Activated naive CD4-positive, alpha-beta T cell treated with anti-CD3 and anti-CD28 coated beads, Interleukin-2, amount 50 U/mL, for 72 hours (primary cell): ENCODE measurements around the gene TMEM151B. TPM values are rescaled to one million over a fixed set of nuclear protein-coding genes. Genes with fewer than 3 reads are reported as not detected.

Experiments used
- ATAC-seq, 2 donors: fragments of 150-1000 bp; cut with Tn5 transposase; 2 replicates each; pipeline ENCODE4 v1.10.0; 2021; ENCODE audit warnings: mild to moderate bottlenecking in 2 of 2, moderate library complexity in 2 of 2
- DNase-seq, 2 donors: peaks; one replicate each; pipeline ENCODE4 v3.0.0; 2021 to 2022; ENCODE audit warnings: low spot score in 2 of 2
- H3K27ac Mint-ChIP-seq, 2 donors: one replicate each; pipeline ENCODE4 v1.8.0; 2022; ENCODE audit warnings: mild to moderate bottlenecking in 2 of 2, mixed read lengths in 2 of 2
- H3K36me3 Mint-ChIP-seq, 2 donors: one replicate each; pipeline ENCODE4 v1.8.0; 2022; ENCODE audit warnings: mixed read lengths in 2 of 2
- H3K9me3 Mint-ChIP-seq, 2 donors: one replicate each; pipeline ENCODE4 v1.8.0; 2022; ENCODE audit warnings: mixed read lengths in 2 of 2
- total RNA-seq, 2 donors: library from RNA; stranded (reverse); gene quantifications; one replicate each; pipeline ENCODE4 v1.2.3, GENCODE V29; 2022

TMEM151B gene
- total RNA-seq, 2 donors from 2014 or later: 0.20 TPM; not detected in 1

- no peaks in the 10 kb centered on the region for H3K9me3 Mint-ChIP-seq
- H3K36me3 Mint-ChIP-seq: peaks cover 45 to 51% of the 10 kb centered on the region in 2 donors
- ATAC-seq (peak; percentile 59 to 60), DNase-seq (peak; percentile 88 to 93)
- peak overlapping the region; percentile 100 for H3K27ac Mint-ChIP-seq
Observed at GRCh38 chr6:44245912-44246662, 24.2 kb upstream of the TMEM151B start.

DNA sequence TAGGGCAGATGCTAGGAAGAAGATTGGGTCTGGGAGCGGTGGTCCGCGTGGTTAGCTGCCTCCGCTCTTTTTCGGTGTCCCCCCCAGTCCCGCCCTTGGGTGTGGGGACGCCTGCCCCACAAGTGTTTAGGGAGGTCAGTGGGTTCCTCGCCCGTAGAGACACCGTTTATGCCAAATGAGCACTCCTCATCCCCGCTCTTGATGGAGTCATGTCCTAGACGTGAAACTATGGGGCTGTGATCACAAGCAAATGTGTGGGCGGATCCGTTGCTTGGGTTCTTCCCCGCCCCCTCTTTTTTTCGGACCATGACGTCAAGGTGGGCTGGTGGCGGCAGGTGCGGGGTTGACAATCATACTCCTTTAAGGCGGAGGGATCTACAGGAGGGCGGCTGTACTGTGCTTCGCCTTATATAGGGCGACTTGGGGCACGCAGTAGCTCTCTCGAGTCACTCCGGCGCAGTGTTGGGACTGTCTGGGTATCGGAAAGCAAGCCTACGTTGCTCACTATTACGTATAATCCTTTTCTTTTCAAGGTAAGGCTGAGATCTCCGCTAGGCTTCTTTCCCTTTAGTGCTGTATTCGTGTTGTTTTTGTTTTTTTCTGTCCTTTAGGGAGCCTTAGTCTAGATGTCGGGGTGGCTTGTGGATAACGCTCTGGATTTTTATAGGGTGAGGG lies 23.4 kb upstream of the TMEM151B start, which contains the start of gene HSP90AB1:
TSS of gene HSP90AB1 (plus strand) at position 439 of the 675 bp plus-strand sequence. CDS start 1,529 bp downstream, outside the sequence.
- DNase-seq (peak; percentile 93 to 98), ATAC-seq (peak; percentile 72 to 81)
- Mint-ChIP-seq H3K27ac (peak within 1 kb of the TSS; percentile 100), H3K36me3 (peaks cover 52 to 58% of the 10 kb centered on the region in 2 donors), H3K9me3 (no peaks in the 10 kb centered on the region)

DNA sequence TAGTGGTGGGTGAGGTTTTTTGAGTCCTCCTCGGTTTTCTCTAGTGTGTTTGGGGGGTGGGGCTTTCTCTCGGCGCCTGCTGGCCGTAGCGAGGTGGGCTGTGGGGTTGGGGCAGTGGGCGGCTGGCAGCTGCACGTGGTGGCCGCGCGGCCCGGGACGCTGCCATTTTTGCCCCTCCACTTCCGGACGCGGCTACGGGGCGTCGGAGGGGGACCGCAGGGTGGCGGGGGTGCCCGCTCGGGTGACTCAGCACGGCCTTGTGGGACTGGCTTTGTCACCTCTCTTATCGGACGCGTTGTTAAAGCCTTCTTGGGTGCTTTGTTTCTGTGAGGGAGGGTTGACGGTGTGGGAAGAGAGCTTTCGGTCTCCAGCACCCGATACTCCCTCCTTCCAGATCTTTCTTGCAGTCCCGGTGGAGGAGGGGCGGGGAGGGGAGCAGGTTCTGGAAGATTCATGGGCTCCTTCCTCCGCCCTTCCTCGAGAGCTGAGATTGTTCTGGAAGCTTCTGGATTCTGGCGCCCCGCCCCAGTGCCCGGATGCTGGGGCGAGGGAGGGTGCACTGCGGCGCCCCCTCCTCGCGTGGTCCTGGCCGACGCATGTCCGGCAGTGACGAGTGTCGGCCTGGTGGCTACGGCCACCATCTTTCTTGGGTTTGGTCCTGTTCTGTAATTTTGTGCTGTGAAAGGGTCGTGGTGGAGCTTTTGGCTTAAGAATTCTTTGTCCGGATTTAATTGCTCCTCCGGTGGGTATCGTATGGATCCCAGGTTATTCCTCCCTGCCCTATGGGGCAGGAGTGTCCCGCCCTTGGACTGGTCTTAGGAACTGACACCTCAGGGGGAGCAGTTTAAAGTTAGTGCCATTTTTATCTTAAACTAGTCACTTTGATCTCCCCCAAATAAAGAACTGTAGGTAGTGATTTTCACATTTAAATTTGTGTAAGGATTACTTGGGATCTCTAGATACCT lies 22.6 kb upstream of the TMEM151B start:
- H3K36me3 Mint-ChIP-seq: peaks cover 57 to 61% of the 10 kb centered on the region in 2 donors

DNA sequence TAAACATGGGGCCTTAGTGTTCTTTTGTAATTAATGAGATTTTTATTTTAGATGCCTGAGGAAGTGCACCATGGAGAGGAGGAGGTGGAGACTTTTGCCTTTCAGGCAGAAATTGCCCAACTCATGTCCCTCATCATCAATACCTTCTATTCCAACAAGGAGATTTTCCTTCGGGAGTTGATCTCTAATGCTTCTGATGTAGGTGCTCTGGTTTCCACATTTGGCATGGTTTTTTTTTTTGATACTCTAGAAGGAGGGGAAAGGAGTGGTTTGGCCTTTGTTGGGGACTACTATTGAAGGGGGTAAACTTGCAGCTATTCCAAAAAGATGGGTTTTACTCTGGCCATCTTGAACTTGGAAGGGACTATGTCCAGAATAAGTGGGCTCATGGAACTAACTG lies 21.7 kb upstream of the TMEM151B start:
- H3K27ac Mint-ChIP-seq: peak overlapping the region; percentile 100
- no peak for ATAC-seq
- no peak for DNase-seq
- H3K36me3 Mint-ChIP-seq: peaks cover 66 to 71% of the 10 kb centered on the region in 2 donors
- H3K9me3 Mint-ChIP-seq: no peaks in the 10 kb centered on the region

More for the DNA sequence above, 22.6 kb upstream of the TMEM151B start:
- peak; percentile 80 to 94 for DNase-seq
- Mint-ChIP-seq H3K27ac (peak overlapping the region; percentile 100), H3K9me3 (no peaks in the 10 kb centered on the region)
- peak; percentile 49 to 62 for ATAC-seq

DNA sequence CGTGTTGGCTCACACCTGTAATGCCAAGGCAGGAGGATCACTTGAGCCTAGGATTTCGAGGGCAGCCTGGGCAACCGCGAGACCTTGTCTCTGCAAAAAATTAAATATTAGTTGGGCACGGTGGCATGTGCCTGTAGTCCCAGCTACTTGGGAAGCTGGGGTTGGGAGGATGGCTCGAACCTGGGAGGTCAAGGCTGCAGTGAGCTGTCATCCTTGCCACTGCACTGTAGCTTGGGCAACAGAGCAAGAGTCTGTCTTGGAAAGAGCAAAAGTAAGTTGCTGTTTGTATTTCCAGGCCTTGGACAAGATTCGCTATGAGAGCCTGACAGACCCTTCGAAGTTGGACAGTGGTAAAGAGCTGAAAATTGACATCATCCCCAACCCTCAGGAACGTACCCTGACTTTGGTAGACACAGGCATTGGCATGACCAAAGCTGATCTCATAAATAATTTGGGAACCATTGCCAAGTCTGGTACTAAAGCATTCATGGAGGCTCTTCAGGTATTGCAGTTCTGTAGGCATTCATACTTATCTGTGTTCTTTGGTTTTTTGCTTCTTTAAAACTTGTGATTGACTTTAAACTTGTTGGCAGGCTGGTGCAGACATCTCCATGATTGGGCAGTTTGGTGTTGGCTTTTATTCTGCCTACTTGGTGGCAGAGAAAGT lies 21.0 kb upstream of the TMEM151B start:
- no peak for DNase-seq
- Mint-ChIP-seq H3K9me3 (no peaks in the 10 kb centered on the region), H3K36me3 (peaks cover 69 to 71% of the 10 kb centered on the region in 2 donors), H3K27ac (peak overlapping the region; percentile 100)
- ATAC-seq: no peak

- DNase-seq: no peak
- Mint-ChIP-seq H3K36me3 (peaks cover 70 to 78% of the 10 kb centered on the region in 2 donors), H3K27ac (peak overlapping the region; percentile 100), H3K9me3 (no peaks in the 10 kb centered on the region)
- no peak for ATAC-seq
Observed at GRCh38 chr6:44250067-44250717, 20.1 kb upstream of the TMEM151B start.

DNA sequence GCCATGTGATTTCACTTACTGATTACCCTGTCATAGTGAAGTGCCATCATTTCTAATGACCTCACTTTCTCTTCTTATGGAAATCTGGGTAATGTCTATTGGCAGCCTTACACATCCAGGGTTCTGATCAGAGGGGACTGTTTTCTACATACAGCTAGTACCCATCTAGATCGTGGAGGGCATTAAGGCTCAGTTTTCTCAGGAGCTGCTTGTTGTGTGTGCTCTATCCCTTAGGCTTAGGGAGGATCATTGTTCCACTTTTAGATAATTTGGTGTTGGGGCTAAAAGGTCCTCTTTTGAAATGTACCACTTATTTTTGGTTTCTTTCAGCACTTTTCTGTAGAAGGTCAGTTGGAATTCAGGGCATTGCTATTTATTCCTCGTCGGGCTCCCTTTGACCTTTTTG lies 19.5 kb upstream of the TMEM151B start:
- ATAC-seq: no peak
- DNase-seq: no peak
- Mint-ChIP-seq H3K36me3 (peaks cover 65 to 84% of the 10 kb centered on the region in 2 donors), H3K27ac (peak overlapping the region; percentile 100), H3K9me3 (no peaks in the 10 kb centered on the region)

DNA sequence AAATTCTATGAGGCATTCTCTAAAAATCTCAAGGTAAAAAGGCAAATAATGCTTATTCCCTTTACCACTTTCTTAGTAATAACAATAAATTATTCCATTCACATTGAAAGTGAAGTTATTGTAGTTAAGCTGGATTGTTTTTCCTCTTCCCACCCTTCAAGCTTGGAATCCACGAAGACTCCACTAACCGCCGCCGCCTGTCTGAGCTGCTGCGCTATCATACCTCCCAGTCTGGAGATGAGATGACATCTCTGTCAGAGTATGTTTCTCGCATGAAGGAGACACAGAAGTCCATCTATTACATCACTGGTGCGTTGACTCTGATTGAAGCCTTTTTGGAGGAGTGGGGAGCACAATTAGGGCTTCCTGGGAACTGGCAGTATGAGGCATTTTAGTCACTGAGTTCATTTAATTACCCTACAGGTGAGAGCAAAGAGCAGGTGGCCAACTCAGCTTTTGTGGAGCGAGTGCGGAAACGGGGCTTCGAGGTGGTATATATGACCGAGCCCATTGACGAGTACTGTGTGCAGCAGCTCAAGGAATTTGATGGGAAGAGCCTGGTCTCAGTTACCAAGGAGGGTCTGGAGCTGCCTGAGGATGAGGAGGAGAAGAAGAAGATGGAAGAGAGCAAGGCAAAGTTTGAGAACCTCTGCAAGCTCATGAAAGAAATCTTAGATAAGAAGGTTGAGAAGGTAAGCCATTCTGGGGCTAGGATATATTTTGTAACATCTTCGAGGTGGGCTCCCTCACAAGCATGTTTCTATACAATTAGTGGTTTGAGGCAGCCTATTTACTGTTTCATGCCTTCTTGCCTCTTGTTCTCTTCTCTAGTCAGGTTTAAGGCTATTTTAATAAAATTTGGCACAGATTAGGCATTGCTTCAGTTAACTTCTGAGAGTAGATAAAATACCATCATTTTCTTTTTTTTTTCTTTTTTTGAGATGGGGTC lies 18.4 kb upstream of the TMEM151B start:
- H3K36me3 Mint-ChIP-seq: peaks cover 69 to 90% of the 10 kb centered on the region in 2 donors
- DNase-seq: no peak
- H3K27ac Mint-ChIP-seq: peak overlapping the region; percentile 99 to 100
- H3K9me3 Mint-ChIP-seq: no peaks in the 10 kb centered on the region
- no peak for ATAC-seq

- Mint-ChIP-seq H3K27ac (peak overlapping the region; percentile 99 to 100), H3K9me3 (no peaks in the 10 kb centered on the region), H3K36me3 (peaks cover 56 to 73% of the 10 kb centered on the region in 2 donors)
- ATAC-seq: no peak
- DNase-seq: peak in 1 of 2 donors; percentile 77
Observed at GRCh38 chr6:44253307-44254101, 16.7 kb upstream of the TMEM151B start.

DNA sequence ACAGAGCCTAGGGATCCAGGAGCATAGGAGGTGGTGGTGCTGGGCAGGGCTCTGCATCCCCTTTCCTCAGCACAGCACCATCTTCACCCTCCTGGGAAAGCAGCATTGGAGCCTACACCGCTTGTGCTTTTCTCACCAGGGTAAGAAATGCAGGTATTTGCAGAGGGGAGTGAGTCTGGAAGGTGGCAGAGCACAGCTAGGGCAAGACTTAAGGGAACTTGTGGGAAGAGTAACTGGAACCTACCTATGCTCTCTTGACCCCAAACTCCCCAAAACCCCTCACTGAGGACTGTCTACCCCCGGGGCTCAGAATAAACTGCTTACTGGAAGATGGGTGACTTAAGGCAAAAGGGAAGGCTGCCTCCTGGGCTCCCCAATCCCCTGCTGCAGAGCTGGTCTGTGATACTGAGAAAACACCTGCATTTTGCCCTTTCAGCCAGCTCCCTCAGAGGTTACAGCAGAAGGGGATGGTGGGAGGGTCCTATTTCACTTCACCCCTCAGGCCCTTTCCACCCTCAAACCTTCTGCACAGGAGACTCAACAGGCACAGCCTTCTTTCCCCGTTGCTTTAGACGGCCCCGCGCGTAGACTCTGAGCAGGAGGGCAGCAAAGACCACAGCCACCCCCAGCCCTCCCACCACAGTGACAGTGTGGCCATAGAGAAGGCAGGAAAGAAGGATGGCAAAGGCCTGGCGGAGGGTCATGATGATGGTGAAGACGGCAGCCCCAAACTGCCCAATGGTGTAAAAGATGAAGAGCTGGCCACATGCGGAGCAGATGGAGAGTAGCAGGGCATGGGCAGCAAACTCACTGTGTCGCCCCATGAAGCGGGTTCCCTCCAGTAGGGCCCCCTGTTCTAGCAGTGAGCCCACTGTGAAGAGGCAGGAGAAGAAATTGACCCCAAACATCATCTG lies 15.8 kb upstream of the TMEM151B start:
- Mint-ChIP-seq H3K9me3 (no peaks in the 10 kb centered on the region), H3K36me3 (peaks cover 50 to 64% of the 10 kb centered on the region in 2 donors), H3K27ac (peak overlapping the region; percentile 99 to 100)
- no peak for ATAC-seq
- no peak for DNase-seq

DNA sequence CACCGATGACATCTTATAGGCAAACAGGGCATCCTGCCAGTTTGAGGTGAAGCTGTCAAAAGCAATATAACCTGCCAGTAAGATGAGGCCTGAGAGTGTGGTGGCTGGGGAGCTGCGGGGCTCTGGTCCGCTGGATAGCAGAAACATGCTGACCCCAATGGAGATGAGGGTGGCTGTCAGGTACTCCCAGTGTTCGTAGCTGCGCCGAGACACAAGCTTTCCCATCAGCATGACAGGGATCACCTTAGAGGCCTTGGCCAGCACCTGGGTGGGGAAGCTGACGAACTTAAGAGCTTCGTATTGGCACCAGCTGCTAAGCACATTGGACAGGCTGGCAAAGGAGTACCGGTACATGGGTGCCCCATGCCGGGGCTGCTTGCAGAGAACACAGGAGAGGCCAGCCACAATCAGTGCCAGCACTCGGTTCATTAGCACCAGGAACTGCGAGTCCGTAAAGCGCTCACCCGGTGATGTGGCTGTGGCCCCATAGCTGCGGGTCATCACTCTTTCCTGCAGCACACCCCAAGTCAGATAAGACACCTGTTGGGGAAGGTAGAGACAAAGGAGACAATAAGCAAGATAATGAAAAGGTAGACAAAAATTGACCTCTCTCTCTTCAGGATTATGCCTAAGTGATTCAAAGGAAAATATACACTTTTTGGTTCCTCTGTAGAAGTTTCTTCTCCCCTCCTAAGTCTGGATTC lies 15.0 kb upstream of the TMEM151B start:
- Mint-ChIP-seq H3K27ac (peak overlapping the region; percentile 99 to 100), H3K9me3 (no peaks in the 10 kb centered on the region), H3K36me3 (peaks cover 42 to 56% of the 10 kb centered on the region in 2 donors)
- ATAC-seq (peak in 1 of 2 donors; percentile 1), DNase-seq (peak in 1 of 2 donors; percentile 52)
